ENCODE measurements around the gene HPCAL4.

- no peak for TF ChIP-seq GATA2 (IDR thresholded peaks at IDR 0.05; ENCODE audit: low read depth, low read length)
- no peak for TF ChIP-seq GATA3 (IDR thresholded peaks at IDR 0.05; ENCODE audit: low read depth, low read length)
Observed at GRCh38 chr1:39668894-39669293, 22.3 kb downstream of the HPCAL4 start.
